OCI-LY3 (cell line): ENCODE data around the gene SGSH.

ENCODE experiments used
- H2AFZ ChIP-seq: fragments of 200-600, 300-600 bp; shearing (Covaris generic); 2 replicates; pipeline ENCODE4 v1.6.0; 2014; ENCODE audit warnings: antibody characterized with exemption, low read depth, low read length
- H3K27ac ChIP-seq: fragments of 200-600, 300-600 bp; sonication (generic); 2 replicates; pipeline ENCODE4 v1.5.1; 2014; ENCODE audit warnings: mild to moderate bottlenecking, low read length, moderate library complexity, mixed read lengths
- H3K27me3 ChIP-seq: fragments of 200-600, 300-600 bp; sonication (generic); 2 replicates; pipeline ENCODE4 v1.6.1; 2014; ENCODE audit warnings: low read depth, low read length, mixed read lengths
- H3K36me3 ChIP-seq: fragments of 200-600, 300-600 bp; sonication (generic); replicated peaks from 2 replicates; pipeline ENCODE3; 2014; ENCODE audit warnings: low read depth, low read length, mixed read lengths
- H3K4me1 ChIP-seq: fragments of 300-600, 200-600 bp; sonication (generic); 2 replicates; pipeline ENCODE4 v1.6.1; 2014; ENCODE audit warnings: low read length, mixed read lengths
- H3K4me2 ChIP-seq: fragments of 200-600, 300-600 bp; sonication (generic); 2 replicates; pipeline ENCODE4 v1.6.1; 2014; ENCODE audit warnings: low read length, mixed read lengths
- H3K4me3 ChIP-seq: fragments of 300-600, 200-600 bp; sonication (generic); 2 replicates; pipeline ENCODE4 v1.5.1; 2014; ENCODE audit warnings: antibody characterized with exemption, mild to moderate bottlenecking, low read length, moderate library complexity
- H3K79me2 ChIP-seq: fragments of 300-600, 200-600 bp; shearing (Covaris generic); 2 replicates; pipeline ENCODE4 v1.6.1; 2014; ENCODE audit warnings: mild to moderate bottlenecking, low read length, mixed read lengths
- H3K9ac ChIP-seq: fragments of 300-600, 200-600 bp; shearing (Covaris generic); 2 replicates; pipeline ENCODE4 v1.6.0; 2014; ENCODE audit warnings: mild to moderate bottlenecking, low read length, moderate library complexity
- H3K9me3 ChIP-seq: fragments of 200-600, 300-600 bp; shearing (Covaris generic); 2 replicates; pipeline ENCODE4 v1.6.1; 2014; ENCODE audit warnings: low read length, mixed read lengths; ENCODE audit not compliant: insufficient read depth
- H4K20me1 ChIP-seq: fragments of 200-600, 300-600 bp; sonication (generic); 2 replicates; pipeline ENCODE4 v1.6.1; 2016; ENCODE audit warnings: low read length, mixed read lengths; ENCODE audit not compliant: insufficient read depth
- CTCF ChIP-seq: fragments of 200-600, 300-600 bp; sonication (generic); IDR thresholded peaks from 2 replicates; pipeline ENCODE4 v1.5.1; 2014; ENCODE audit warnings: antibody characterized with exemption, low read length, low read depth
- EZH2phosphoT487 ChIP-seq: fragments of 200-600 bp; shearing (Covaris generic); IDR thresholded peaks from 2 replicates; pipeline ENCODE4 v1.6.1; 2018; ENCODE audit warnings: antibody characterized with exemption, mixed run types, low read depth

SGSH gene

GRCh38 chr17:80221351-80222105 is 1.4 kb upstream of the SGSH start:
- H3K4me2 ChIP-seq, result peak overlapping the region; percentile 86
- no peaks in the 10 kb centered on the region for H3K9me3 ChIP-seq
- no peaks in the 10 kb centered on the region for H3K27me3 ChIP-seq
- no peak for TF ChIP-seq CTCF
- TF ChIP-seq EZH2phosphoT487, result no peak
- H3K4me1 ChIP-seq, result peaks cover 7% of the 10 kb centered on the region; the same call in 1 of the 2 replicates
- H3K79me2 ChIP-seq, result peaks cover 17% of the 10 kb centered on the region
- peaks cover 20% of the 10 kb centered on the region for H3K36me3 ChIP-seq
- no peak overlapping the region for H3K27ac ChIP-seq
- no peak overlapping the region for H3K9ac ChIP-seq
- no peak overlapping the region for H2AFZ ChIP-seq
- H4K20me1 ChIP-seq, result peaks cover 18% of the 10 kb centered on the region
- peak overlapping the region; percentile 85 for H3K4me3 ChIP-seq

GRCh38 chr17:80220736-80221215 is 643 bp upstream of the SGSH start:
- no peaks in the 10 kb centered on the region for H3K9me3 ChIP-seq
- H3K27me3 ChIP-seq, result no peaks in the 10 kb centered on the region
- TF ChIP-seq EZH2phosphoT487 (no peak), CTCF (no peak)
- peak overlapping the region; percentile 85 for H3K4me3 ChIP-seq
- peaks cover 25% of the 10 kb centered on the region for H3K36me3 ChIP-seq
- H3K4me1 ChIP-seq, result peaks cover 7% of the 10 kb centered on the region; the same call in 1 of the 2 replicates
- H3K79me2 ChIP-seq, result peaks cover 17% of the 10 kb centered on the region
- H2AFZ ChIP-seq, result no peak overlapping the region
- H4K20me1 ChIP-seq, result peaks cover 18% of the 10 kb centered on the region
- H3K4me2 ChIP-seq, result peak overlapping the region; percentile 86
- H3K9ac ChIP-seq, result peak overlapping the region; percentile 84
- H3K27ac ChIP-seq, result no peak overlapping the region

GRCh38 chr17:80219763-80220053 is 425 bp downstream of the SGSH start:
- H2AFZ ChIP-seq, result no peak overlapping the region
- peak overlapping the region; percentile 69 for H3K27ac ChIP-seq
- H3K4me3 ChIP-seq, result peak overlapping the region; percentile 85
- H3K9ac ChIP-seq, result peak overlapping the region; percentile 84
- H3K79me2 ChIP-seq, result peaks cover 17% of the 10 kb centered on the region
- H3K4me1 ChIP-seq, result peaks cover 7% of the 10 kb centered on the region; the same call in 1 of the 2 replicates
- peak overlapping the region; percentile 86 for H3K4me2 ChIP-seq
- peaks cover 18% of the 10 kb centered on the region for H4K20me1 ChIP-seq
- no peaks in the 10 kb centered on the region for H3K9me3 ChIP-seq
- peaks cover 27% of the 10 kb centered on the region for H3K36me3 ChIP-seq
- H3K27me3 ChIP-seq, result no peaks in the 10 kb centered on the region
- TF ChIP-seq EZH2phosphoT487, result no peak
- TF ChIP-seq CTCF, result no peak

GRCh38 chr17:80219013-80219762 is 945 bp downstream of the SGSH start:
- no peak for TF ChIP-seq EZH2phosphoT487
- no peak for TF ChIP-seq CTCF
- H3K27me3 ChIP-seq, result no peaks in the 10 kb centered on the region
- H3K4me3 ChIP-seq, result peak overlapping the region; percentile 85
- peaks cover 18% of the 10 kb centered on the region for H4K20me1 ChIP-seq
- peaks cover 17% of the 10 kb centered on the region for H3K79me2 ChIP-seq
- peaks cover 27% of the 10 kb centered on the region for H3K36me3 ChIP-seq
- peak overlapping the region; percentile 84 for H3K9ac ChIP-seq
- H3K4me1 ChIP-seq, result peaks cover 7% of the 10 kb centered on the region; the same call in 1 of the 2 replicates
- no peak overlapping the region for H2AFZ ChIP-seq
- H3K27ac ChIP-seq, result peak overlapping the region; percentile 69
- H3K4me2 ChIP-seq, result peak overlapping the region; percentile 86
- H3K9me3 ChIP-seq, result no peaks in the 10 kb centered on the region
